GM18909 (cell line): ENCODE measurements around the gene PEDS1.
A peak's percentile ranks its signal among the peaks of the same experiment; 100 is the strongest.
"Not testable (repeated sequence)": the region's sequence is repeated elsewhere in the genome, so short reads cannot be mapped to it uniquely, and the experiment has no call there.

Experiments used
- ATAC-seq: cut with Tn5 transposase; IDR thresholded peaks from one replicate; pipeline ENCODE4 v1.9.1; 2021; ENCODE audit warnings: mild to moderate bottlenecking; ENCODE audit not compliant: unreplicated experiment, poor library complexity

The PEDS1 gene

DNA sequence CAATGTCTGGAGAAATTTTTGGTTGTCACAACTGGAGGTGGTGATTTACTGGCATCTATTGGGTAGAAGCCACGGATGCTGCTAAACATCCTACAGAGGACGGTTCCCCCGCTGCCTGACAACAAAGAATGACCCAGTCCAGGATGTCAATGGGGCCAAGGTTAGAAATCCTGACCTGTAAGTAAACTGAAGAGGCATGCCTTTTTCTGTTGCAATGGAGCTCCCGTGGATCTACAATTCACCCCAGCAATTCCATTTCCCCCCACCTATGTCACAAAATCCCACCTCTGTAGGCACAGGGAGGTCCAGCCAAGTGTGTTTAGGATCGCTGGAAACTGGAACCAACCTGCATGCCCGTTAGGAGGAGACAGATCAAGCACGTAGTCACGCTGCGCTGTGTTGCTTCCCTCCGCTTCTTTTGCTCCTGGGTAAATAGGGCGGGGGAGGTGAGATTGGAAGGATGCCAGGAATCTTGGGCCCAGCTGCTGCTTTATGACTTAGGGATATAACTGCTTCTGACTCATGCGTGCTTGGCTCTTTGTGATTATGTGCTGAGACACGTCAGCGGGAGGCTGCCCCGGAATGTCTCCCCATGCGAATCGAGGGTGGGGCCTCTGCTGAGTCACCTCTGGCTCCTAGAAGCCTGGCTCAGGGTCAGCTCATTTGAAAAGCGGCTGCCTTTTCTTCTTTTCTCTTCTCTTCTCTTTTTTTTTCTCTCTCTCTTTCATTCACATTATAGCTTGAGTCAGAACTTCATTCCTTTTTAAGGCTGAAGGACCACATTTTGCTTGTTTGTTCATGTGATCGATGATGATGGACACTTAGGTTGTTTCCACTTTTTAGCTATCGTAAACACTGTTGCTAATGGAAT is 12.4 kb upstream of the PEDS1 start:
- ATAC-seq, result peak; percentile 86

DNA sequence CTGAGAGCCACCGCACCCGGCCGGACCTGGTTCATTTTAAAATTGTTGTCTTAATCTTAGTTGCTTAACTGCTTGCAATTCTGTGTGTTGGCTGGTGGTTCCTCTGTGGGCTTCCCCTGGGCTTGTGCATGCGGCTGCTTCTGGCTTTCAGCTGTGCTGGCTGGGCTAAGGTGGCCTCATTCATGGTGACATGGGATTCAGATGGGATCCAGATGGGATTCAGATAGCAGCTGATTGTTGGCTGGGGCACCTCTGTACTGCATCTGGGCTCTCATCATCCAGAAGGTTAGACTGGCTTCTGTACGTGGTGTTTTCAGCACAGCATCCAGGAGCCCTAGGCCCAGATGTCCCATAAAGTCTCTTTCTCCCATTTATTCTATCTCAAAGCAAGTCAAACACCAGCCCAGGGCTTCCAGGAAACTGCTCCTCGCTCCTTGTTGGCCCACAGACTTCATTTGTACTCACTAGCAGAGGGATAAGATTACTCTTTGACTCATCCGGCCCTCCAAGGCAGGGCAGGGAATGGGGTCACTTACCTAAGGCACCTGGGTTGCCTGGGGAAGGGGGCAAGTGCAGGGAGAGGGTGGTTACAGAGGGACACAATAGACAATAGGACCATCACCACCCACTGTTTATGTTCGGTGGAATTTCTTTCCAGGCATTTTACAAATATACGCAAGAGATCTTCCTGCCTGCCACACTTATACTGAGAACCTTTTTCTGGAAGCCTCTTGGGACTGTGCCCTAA is 10.2 kb upstream of the PEDS1 start:
- no peak for ATAC-seq

DNA sequence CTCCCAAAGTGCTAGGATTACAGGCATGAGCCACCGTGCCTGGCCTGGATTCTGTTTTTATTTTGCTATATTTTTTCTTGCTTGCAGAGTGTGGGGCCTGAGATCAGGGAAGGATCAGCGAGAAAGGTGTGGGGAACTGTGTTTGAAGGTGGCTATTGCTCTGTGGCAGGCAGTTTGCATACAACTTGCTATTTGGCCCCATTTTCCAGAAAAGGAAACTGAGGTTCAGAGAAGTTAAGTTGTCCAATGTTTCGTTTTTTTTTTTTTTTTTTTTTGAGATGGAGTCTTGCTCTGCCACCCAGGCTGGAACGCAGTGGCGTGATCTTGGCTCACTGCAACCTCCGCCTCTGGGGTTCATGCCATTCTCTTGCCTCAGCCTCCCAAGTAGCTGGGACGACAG is 8.0 kb upstream of the PEDS1 start:
- not testable (repeated sequence) for ATAC-seq

DNA sequence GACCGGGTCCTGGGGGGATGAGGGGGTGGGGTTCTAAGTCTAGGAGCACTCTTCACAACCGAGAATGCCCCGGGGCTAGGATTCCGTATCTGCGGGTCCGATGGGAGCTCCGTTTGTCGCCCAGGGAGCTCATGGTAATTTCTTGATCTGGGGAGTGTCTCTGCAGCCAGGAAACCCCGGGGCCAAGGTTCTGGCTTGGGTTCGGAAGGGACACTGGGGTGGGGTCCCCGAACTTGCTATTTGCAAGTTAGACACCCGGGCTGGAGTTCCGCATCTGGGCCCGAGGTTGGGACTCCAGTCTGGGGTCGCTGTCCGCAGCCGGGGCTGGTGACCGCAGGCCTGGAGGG is 397 bp downstream of the PEDS1 start:
- no peak for ATAC-seq

DNA sequence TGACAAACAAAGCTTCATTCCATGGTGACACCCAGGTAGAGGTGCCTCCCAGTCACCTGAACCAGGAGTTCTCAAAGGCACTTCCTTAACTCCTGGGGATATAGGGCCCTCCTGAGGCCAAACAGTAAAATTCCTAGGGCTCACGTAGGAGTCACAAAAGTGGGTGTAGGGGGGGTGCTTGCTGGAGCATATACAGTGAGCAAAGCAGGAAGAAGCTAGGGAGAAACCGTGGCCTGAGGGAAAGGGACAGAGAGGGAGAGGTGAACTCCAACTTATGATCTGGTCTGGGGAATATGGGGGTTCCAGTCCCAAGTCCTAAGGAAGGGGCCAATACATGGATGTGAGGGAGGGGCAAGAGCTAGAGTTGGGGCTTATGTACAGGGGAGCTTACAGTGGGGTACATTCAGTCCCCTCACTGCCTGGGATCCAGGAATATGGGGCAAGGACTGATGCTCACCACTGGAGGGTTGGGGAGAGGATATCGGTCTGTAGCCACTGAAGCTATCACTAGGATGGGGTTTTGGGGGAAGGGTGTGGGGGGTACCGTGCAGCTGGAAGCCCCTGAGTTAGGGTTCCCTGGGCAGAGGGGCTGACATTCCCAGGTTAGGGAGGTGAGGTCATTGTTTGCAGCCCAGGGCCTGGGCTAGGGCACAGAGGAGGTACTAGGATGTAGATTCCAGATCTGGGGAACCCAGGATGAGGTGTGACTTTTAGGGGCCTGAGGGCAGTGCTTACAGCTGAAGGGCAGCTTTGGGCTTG is 950 bp downstream of the PEDS1 start:
- no peak for ATAC-seq

DNA sequence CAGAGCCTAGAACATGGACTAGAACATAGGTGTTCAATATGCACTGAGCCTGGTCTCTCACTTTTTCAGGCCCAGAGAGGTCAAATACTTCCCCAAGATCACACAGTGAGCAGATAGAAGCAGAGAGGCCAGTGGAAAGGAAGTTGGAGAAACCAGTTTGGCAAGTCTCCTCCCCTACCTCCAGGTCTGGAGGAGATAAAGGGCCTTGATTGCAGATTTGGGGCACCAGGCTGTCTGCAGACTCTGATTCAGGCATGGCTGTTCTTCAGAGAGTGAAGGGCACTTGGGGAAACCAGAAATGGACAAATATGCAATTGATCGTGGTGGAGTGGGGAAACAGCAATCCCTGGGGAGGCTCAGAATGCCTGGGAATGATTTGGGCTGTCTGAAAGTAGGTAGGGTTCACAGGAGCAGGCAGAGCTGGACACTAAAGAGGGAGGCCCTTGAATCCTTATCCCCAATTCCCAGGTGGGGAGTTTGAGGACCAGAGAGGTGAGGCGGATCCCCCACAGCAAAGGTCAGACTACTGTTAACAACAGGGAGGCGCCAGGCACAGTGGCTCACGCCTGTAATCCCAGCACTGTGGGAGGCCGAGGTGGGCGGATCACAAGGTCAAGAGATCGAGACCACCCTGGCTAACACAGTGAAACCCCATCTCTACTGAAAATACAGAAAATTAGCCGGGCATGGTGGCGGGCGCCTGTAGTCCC is 2.3 kb downstream of the PEDS1 start:
- ATAC-seq, result no peak

GRCh38 chr20:50149481-50150254 is 3.9 kb downstream of the PEDS1 start:
- no peak for ATAC-seq

GRCh38 chr20:50146732-50147662 is 6.5 kb downstream of the PEDS1 start:
- ATAC-seq, result no peak

GRCh38 chr20:50146214-50146613 is 7.3 kb downstream of the PEDS1 start:
- no peak for ATAC-seq

DNA sequence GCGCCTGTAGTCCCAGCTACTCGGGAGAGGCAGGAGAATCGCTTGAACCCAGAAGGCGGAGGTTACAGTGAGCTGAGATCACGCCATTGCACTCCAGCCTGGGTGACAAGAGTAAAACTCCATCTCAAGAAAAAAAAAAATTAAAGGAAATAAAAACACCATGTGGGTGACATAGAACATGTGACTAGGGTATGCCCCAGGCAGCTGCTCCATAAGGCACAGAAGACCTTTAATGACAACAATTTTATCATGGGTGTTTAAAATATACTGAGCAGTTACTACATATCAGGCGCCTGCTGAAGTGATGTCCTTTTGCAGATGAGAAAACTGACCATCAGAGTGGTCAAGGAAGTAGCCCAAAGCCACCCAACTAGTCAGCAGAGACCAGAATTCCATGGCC is 8.0 kb downstream of the PEDS1 start:
- ATAC-seq, result no peak

DNA sequence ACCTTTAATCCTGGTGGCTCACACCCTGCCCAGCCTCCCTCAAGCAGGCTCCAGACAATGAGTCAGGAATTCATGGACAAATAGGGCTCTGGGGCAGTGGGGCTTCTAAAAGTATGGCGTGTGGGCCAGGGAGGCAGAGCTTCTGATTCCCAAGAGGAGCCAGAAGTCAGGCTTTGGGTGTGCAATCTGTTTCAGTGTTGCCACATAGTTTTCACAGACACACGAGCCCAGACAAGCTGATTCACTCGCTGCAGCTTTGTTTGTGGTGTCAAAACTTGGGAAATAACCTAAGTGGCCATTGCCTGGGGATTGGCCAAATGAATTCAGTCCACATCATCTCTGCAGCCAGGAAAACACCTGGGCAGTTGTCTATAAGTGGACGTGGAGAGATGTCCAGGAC is 9.2 kb downstream of the PEDS1 start:
- no peak for ATAC-seq

DNA sequence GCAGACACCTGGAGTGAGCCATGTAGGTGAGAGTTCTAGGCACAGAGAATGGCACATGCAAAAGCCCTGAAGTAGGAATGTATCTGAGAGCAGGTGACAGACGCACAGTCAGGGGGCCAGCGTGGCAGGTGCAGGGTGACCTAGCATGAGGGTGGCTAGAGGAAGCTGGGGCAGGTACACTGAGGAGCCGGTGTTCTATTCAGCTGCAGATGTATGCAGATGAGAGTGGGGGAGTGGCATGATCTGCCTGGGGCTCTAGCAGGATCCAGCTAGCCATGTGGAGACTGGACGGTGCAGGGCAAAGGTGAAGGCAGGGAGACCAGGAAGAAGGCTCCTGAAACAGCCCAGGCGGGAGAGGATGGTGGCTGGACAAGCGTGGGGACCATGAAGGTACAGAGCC is 10.7 kb downstream of the PEDS1 start:
- no peak for ATAC-seq

DNA sequence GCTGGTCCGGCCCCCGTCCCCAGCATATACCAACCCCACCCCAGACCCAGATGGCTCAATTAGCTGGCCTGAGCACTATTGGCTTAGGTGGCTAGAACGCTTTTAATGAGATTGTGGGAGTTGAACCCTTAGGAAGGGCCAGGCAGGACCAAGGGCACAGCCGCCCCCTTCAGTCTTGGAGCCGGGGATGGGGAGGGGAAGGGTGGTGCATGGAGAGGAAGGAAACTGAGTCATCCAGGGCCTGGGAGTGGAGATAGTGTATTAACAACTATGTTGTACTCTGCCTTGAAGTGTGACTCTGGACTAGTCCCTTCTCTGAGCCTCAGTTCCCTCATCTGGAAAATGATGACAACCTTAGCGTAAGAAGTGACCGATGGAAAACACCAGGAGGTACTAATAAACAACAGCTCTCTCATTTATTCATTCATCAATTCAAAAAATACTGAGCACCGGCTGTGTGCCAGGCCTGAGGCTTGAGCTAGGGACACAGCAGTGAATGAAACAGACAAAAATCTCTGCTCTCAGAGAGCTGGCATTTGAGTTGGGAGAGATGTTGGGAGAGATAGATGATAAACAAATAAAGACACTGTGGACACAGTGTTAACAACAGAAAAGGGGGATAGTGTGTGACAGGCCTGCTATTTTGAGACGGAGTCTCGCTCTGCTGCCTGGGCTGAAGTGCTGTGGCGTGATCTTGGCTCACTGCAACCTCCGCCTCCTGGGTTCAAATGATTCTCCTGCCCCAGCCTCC is 11.5 kb downstream of the PEDS1 start:
- ATAC-seq, result no peak

GRCh38 chr20:50141018-50141675 is 12.4 kb downstream of the PEDS1 start:
- ATAC-seq, result no peak

GRCh38 chr20:50140339-50140859 is 13.1 kb downstream of the PEDS1 start:
- ATAC-seq, result no peak

DNA sequence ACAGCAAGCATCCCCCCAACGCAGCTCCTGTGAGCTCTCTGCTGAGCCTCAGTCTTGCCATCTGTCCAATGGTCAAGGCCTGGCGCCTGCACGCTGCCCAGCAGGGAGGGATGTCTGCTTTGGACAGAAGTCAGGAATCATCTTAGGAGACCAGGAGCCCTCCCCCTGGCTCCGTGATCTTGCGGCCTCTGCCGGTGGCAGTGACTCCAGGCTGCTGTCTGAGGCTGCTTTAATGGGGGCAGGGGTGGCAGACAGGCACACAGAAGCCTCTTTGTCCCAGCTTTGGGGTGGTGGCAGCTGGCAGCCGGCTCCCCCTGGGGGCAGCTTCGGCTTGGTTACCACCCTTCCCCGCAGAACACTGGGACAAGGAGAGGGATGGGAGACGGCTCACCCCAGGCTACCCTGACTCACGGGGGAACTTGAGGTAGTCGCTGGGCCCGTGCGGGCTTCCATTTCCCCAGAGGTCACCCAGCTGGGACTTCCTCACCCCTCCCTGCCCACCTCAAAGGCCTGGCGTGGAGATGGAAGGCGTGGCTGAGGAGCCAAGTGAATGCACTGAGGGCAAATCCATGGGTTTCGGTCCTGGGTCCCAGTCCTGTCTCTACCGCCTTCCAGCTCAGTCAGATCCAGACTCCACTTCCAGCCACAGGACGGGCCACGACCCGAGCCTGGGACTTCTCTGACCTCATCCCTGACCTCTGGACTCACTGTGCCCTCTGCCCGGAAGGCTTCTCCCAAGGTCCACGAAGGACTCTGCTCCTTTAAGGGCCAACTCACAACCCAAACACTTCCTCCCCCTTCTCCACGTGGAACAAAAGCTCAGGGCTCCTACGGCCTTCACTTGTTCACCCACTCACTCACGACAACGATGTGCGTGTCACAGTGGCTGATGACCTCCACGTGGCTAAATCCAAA is 14.8 kb downstream of the PEDS1 start:
- ATAC-seq, result no peak
